Trophoblast cell (in vitro differentiated cells and primary cell): ENCODE results near the gene UST.

Experiments used
- DNase-seq, 2 donors: peaks; one replicate each; pipeline ENCODE4 v3.0.0-alpha.2; 2016
- H2AFZ ChIP-seq: 2 replicates; pipeline ENCODE4 v1.6.1; 2013; ENCODE audit warnings: low read length, moderate library complexity, mild to moderate bottlenecking; ENCODE audit not compliant: insufficient read depth, poor library complexity
- H2AK5ac ChIP-seq: 2 replicates; pipeline ENCODE4 v1.6.1; 2013; ENCODE audit warnings: mild to moderate bottlenecking, low read length
- H2BK120ac ChIP-seq: 2 replicates; pipeline ENCODE4 v1.6.1; 2013; ENCODE audit warnings: low read length, mild to moderate bottlenecking, moderate library complexity; ENCODE audit not compliant: insufficient read depth, poor library complexity
- H2BK12ac ChIP-seq: 2 replicates; pipeline ENCODE4 v1.6.1; 2013; ENCODE audit warnings: mild to moderate bottlenecking, low read length, moderate library complexity
- H2BK5ac ChIP-seq: 2 replicates; pipeline ENCODE4 v1.6.1; 2013; ENCODE audit warnings: low read length, low read depth, moderate library complexity, mild to moderate bottlenecking; ENCODE audit not compliant: poor library complexity
- H3K14ac ChIP-seq: 2 replicates; pipeline ENCODE4 v1.6.1; 2013; ENCODE audit warnings: mild to moderate bottlenecking, low read length
- H3K18ac ChIP-seq: 2 replicates; pipeline ENCODE4 v1.6.1; 2013; ENCODE audit warnings: mild to moderate bottlenecking, low read length
- H3K23ac ChIP-seq: 2 replicates; pipeline ENCODE4 v1.6.1; 2013; ENCODE audit warnings: low read length
- H3K27ac ChIP-seq: 2 replicates; pipeline ENCODE4 v1.5.1; 2013; ENCODE audit warnings: low read depth, mild to moderate bottlenecking, inconsistent platforms, low read length, moderate library complexity
- H3K27me3 ChIP-seq: 2 replicates; pipeline ENCODE4 v1.6.1; 2013; ENCODE audit warnings: inconsistent platforms, mild to moderate bottlenecking, low read length, moderate library complexity; ENCODE audit not compliant: insufficient read depth
- H3K36me3 ChIP-seq, 2 experiments: 1 replicate in 1 of 2; 2 replicates in 1 of 2; pipeline ENCODE4 v1.6.1; 2013; ENCODE audit warnings: low read length in 2 of 2, mild to moderate bottlenecking in 2 of 2, moderate library complexity in 1 of 2; ENCODE audit not compliant: insufficient read depth in 2 of 2, control insufficient read depth in 1 of 2
- H3K4ac ChIP-seq: 2 replicates; pipeline ENCODE4 v1.6.1; 2013; ENCODE audit warnings: low read depth, mild to moderate bottlenecking, low read length, moderate library complexity
- H3K4me1 ChIP-seq, 2 experiments: 1 replicate in 1 of 2; 2 replicates in 1 of 2; pipeline ENCODE4 v1.6.1; 2013; ENCODE audit warnings: low read length in 2 of 2, mild to moderate bottlenecking in 2 of 2, moderate library complexity in 1 of 2; ENCODE audit not compliant: insufficient read depth in 2 of 2, control insufficient read depth in 1 of 2
- H3K4me2 ChIP-seq: 2 replicates; pipeline ENCODE4 v1.6.1; 2013; ENCODE audit warnings: inconsistent platforms, mild to moderate bottlenecking, low read length, moderate library complexity
- H3K4me3 ChIP-seq: 2 replicates; pipeline ENCODE4 v1.5.1; 2013; ENCODE audit warnings: mild to moderate bottlenecking, low read depth, low read length, inconsistent platforms
- H3K79me1 ChIP-seq: one replicate; pipeline ENCODE4 v1.6.1; 2013; ENCODE audit warnings: low read length
- H3K79me2 ChIP-seq: 2 replicates; pipeline ENCODE4 v1.6.1; 2013; ENCODE audit warnings: low read length, mild to moderate bottlenecking; ENCODE audit not compliant: control insufficient read depth, insufficient read depth, poor library complexity
- H3K9ac ChIP-seq: 2 replicates; pipeline ENCODE4 v1.6.1; 2013; ENCODE audit warnings: mild to moderate bottlenecking, low read length
- H3K9me3 ChIP-seq: 2 replicates; pipeline ENCODE4 v1.6.1; 2013; ENCODE audit warnings: low read depth, mild to moderate bottlenecking, control low read depth, inconsistent platforms, low read length; ENCODE audit not compliant: insufficient read depth
- H4K12ac ChIP-seq: 2 replicates; pipeline ENCODE4 v1.6.1; 2013; ENCODE audit warnings: low read depth, mild to moderate bottlenecking, low read length, moderate library complexity
- H4K8ac ChIP-seq: 2 replicates; pipeline ENCODE4 v1.6.1; 2013; ENCODE audit warnings: low read depth, mild to moderate bottlenecking, low read length, moderate library complexity
- H4K91ac ChIP-seq: one replicate; pipeline ENCODE4 v1.6.1; 2013; ENCODE audit warnings: low read depth, mild to moderate bottlenecking, low read length, moderate library complexity
- WGBS: extraction: QIAGEN DNeasy Blood & Tissue Kit; methylation state at CpG from one replicate; pipeline ENCODE4 v1.1.7; 2013; ENCODE audit warnings: missing lambda C conversion rate; ENCODE audit not compliant: insufficient read length, insufficient coverage; ENCODE audit errors: extremely low coverage; 5-methylcytosine and 5-hydroxymethylcytosine counted together

UST gene

DNA sequence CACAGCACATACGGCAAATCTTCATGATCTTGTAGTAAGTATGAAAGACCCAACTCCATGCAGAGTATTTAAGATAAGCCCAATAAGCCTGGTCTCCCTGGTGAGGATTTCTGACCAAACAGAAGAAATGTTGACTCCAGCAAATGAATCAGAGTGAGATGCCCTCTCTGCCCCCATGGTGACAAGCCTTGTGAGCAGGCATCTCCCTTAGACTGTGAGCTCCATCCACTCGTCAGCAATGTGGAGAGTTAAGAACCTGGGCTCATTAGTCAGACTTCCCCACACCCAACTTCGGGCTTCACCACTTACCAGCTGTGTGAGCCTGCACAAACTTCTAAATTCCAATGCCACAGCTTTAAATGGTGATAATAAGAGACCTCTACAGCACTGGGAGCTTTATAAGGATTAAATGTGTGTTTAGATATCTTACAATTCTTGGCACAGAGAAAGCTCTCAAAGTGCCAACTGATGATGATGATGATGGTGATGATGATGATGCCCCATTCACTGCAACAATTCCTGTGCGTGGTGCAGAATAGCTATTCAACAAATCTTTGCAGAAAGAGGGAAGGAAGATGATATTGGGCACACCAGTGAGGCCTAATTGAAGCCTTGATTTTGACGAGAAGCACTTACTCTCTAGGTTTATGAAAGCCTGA lies 317.3 kb downstream of the UST start:
- H3K36me3 ChIP-seq: no peaks in the 10 kb centered on the region
- DNase-seq: no peak
- peak overlapping the region; percentile 44 for H4K91ac ChIP-seq
- H3K4me1 ChIP-seq: peaks cover 9 to 17% of the 10 kb centered on the region in 2 experiments
- no CpG with 5 or more reads among the region's 5 CpGs for WGBS
- H3K79me2 ChIP-seq: no peaks in the 10 kb centered on the region
- no peak overlapping the region for H3K4me3 ChIP-seq
- H3K18ac ChIP-seq: no peak overlapping the region
- H2AFZ ChIP-seq: no peak overlapping the region
- H3K14ac ChIP-seq: peak overlapping the region; percentile 44
- H4K12ac ChIP-seq: no peak overlapping the region
- no peak overlapping the region for H3K4me2 ChIP-seq
- H3K9me3 ChIP-seq: no peaks in the 10 kb centered on the region
- H4K8ac ChIP-seq: no peak overlapping the region
- no peak overlapping the region for H3K9ac ChIP-seq
- H3K23ac ChIP-seq: no peak overlapping the region
- H2BK12ac ChIP-seq: peak overlapping the region; percentile 71
- H2BK120ac ChIP-seq: no peak overlapping the region
- H3K79me1 ChIP-seq: peaks cover 4% of the 10 kb centered on the region
- H2AK5ac ChIP-seq: no peak overlapping the region
- peak overlapping the region; percentile 15 for H3K27ac ChIP-seq
- no peak overlapping the region for H3K4ac ChIP-seq
- H3K27me3 ChIP-seq: no peaks in the 10 kb centered on the region
- H2BK5ac ChIP-seq: no peak overlapping the region

DNA sequence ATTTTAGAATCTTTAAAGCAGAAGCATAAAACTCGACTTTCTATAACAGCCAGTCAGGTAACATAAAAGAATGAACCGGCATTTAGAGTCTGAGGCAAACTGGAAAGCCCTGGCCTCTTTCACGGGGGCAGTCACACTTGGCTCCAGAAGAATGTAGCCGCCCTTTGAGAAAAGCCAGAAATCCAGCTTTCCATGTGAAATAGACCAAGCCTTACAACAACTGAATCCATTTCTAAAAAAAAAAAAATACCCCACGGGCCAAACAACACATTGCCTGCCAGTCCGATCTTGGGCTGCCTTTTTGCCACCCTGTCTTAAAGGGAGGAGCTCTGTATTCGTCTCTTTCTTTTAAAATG lies 317.8 kb downstream of the UST start:
- Histone ChIP-seq H3K79me1 (peaks cover 4% of the 10 kb centered on the region), H4K91ac (no peak overlapping the region), H3K4me3 (no peak overlapping the region), H3K9me3 (no peaks in the 10 kb centered on the region), H3K36me3 (no peaks in the 10 kb centered on the region), H4K8ac (no peak overlapping the region), H3K27me3 (no peaks in the 10 kb centered on the region), H3K23ac (no peak overlapping the region), H2BK12ac (no peak overlapping the region), H2AFZ (no peak overlapping the region), H2AK5ac (no peak overlapping the region), H3K9ac (no peak overlapping the region), H3K4me1 (peaks cover 7 to 13% of the 10 kb centered on the region in 2 experiments), H3K14ac (no peak overlapping the region), H4K12ac (no peak overlapping the region), H3K27ac (peak overlapping the region; percentile 48), H2BK120ac (peak overlapping the region; percentile 49), H3K79me2 (no peaks in the 10 kb centered on the region), H3K4ac (no peak overlapping the region), H2BK5ac (peak overlapping the region; percentile 24), H3K4me2 (peak overlapping the region; percentile 34), H3K18ac (no peak overlapping the region)
- WGBS: no CpG with 5 or more reads among the region's 7 CpGs
- no peak for DNase-seq

DNA sequence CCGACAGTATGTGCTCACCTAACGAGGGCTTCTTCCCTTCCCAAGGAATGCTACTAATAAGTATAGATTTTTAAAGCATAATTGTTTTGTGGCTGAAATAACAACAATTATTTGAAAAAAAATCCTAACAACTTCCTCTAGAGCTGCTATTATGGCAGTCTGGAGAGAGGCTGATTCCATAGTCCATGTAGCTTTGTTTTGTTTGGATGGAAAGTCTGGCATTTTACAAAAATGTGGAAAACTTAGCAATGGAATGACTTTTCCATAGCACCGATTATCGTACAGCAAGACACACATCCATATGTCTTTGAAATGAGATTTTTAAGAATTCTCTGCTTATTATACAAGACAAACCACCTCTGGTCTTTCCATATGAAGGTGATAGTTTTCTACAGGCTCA lies 318.3 kb downstream of the UST start:
- no CpG with 5 or more reads among the region's 4 CpGs for WGBS
- Histone ChIP-seq H3K23ac (no peak overlapping the region), H3K27ac (peak overlapping the region; percentile 48), H3K14ac (no peak overlapping the region), H2BK12ac (no peak overlapping the region), H3K18ac (no peak overlapping the region), H3K9ac (no peak overlapping the region), H3K36me3 (no peaks in the 10 kb centered on the region), H4K91ac (no peak overlapping the region), H4K8ac (no peak overlapping the region), H2BK120ac (peak overlapping the region; percentile 49), H3K79me2 (no peaks in the 10 kb centered on the region), H2AK5ac (no peak overlapping the region), H3K79me1 (peaks cover 4% of the 10 kb centered on the region), H3K4me3 (no peak overlapping the region), H2AFZ (no peak overlapping the region), H2BK5ac (no peak overlapping the region), H3K27me3 (no peaks in the 10 kb centered on the region), H3K4me2 (no peak overlapping the region), H3K4me1 (peaks cover 7 to 11% of the 10 kb centered on the region in 2 experiments), H4K12ac (no peak overlapping the region), H3K9me3 (no peaks in the 10 kb centered on the region), H3K4ac (no peak overlapping the region)
- no peak for DNase-seq

DNA sequence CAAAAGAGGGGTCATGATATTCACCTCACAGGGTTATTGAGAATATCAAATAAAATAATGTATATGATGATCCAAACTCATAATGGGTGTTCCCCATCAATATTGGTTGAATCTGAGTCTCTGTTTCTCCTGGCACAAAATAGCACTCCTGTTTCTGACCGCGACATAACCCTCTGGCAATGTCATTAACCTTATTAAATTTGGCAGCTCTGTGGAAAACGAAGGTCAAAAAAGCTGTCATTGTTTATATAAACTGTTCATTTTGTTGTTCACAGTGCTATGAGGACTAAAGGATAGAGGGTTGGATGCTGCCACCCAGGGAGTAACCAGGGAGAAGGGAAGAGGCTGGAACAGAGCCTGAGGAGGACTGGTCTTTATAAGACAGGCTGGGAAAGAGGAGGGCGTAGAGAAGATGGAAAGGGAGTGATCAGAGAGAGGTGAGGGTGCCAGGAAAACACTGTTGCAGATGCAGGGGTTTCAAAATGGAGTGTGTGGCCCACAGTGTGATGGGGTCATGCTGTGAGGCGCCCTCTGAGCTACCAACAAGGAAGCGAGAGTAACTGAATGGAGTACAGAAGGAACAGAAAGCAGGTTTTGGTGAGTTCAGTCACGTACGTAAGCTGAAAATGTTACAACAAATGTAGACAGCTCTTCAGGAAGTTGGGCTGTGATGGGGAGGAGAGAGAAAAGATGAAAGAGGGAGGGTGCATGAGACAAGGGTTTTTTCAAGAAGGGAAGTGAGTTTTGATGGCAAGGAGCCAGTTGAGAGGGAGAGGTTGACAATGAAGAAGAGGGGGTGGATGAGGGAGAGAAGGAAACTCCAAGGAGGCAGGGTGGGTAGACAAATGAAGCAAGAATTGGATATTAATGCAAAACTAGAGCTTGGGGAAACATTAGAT lies 319.1 kb downstream of the UST start:
- H2BK5ac ChIP-seq: no peak overlapping the region
- H3K4me1 ChIP-seq: peaks cover 2 to 6% of the 10 kb centered on the region in 2 experiments
- H4K12ac ChIP-seq: no peak overlapping the region
- no peak overlapping the region for H3K9ac ChIP-seq
- peak; percentile 16 to 24 for DNase-seq
- H2AFZ ChIP-seq: no peak overlapping the region
- no peaks in the 10 kb centered on the region for H3K9me3 ChIP-seq
- H4K8ac ChIP-seq: no peak overlapping the region
- no peak overlapping the region for H4K91ac ChIP-seq
- H2BK12ac ChIP-seq: peak overlapping the region; percentile 51
- peak overlapping the region; percentile 25 for H2BK120ac ChIP-seq
- no peaks in the 10 kb centered on the region for H3K27me3 ChIP-seq
- H3K36me3 ChIP-seq: no peaks in the 10 kb centered on the region
- no peak overlapping the region for H3K4ac ChIP-seq
- H3K23ac ChIP-seq: no peak overlapping the region
- no peak overlapping the region for H3K14ac ChIP-seq
- H3K4me3 ChIP-seq: no peak overlapping the region
- H3K27ac ChIP-seq: no peak overlapping the region
- no peaks in the 10 kb centered on the region for H3K79me2 ChIP-seq
- no peak overlapping the region for H3K4me2 ChIP-seq
- H2AK5ac ChIP-seq: peak overlapping the region; percentile 42
- peaks cover 3% of the 10 kb centered on the region for H3K79me1 ChIP-seq
- no peak overlapping the region for H3K18ac ChIP-seq
- no CpG with 5 or more reads among the region's 8 CpGs for WGBS
